Endothelial cell of umbilical vein (primary cell): ENCODE results near the gene HYAL3. TPM values are rescaled to one million over a fixed set of nuclear protein-coding genes. Genes with fewer than 3 reads are reported as not detected.

ENCODE experiments used
- BruUV-seq: library from RNA; stranded (reverse); fragments of 400-500 nt; replicated peaks from 2 replicates; lab custom pipeline; 2021; lab: Mats Ljungman, UMichigan
- CTCF ChIA-PET: fragments of 300-600, 350-600 bp; sonication (Branson Sonifier 250); formaldehyde crosslinking; loops from one replicate; lab custom pipeline; 2021; ENCODE audit warnings: antibody characterized with exemption, inconsistent platforms; lab: Charles Lee
- POLR2A ChIA-PET: fragments of 300-600, 350-600 bp; sonication (Branson Sonifier 250); formaldehyde crosslinking; loops from one replicate; lab custom pipeline; 2021; ENCODE audit warnings: antibody characterized with exemption, inconsistent platforms; lab: Charles Lee
- DNase-seq: peaks from one replicate; pipeline ENCODE4 v3.0.0-alpha.2; 2011; ENCODE audit warnings: low read depth, low spot score
- FAIRE-seq: peaks from 2 replicates; lab custom pipeline; 2011; peaks lifted over from hg19 to GRCh38; lab: Jason Lieb, UNC
- H2AFZ ChIP-seq: 2 replicates; pipeline ENCODE4 v1.6.0; 2012; ENCODE audit warnings: low read depth, low read length, control low read depth, inconsistent platforms
- H3K27ac ChIP-seq: 2 replicates; pipeline ENCODE4 v1.5.1; 2011; ENCODE audit warnings: low read depth, mild to moderate bottlenecking, control low read depth, low read length, moderate library complexity; ENCODE audit not compliant: insufficient read depth
- H3K27me3 ChIP-seq, 2 experiments: 2 replicates each; pipeline versions ENCODE4 v1.6.0 to v1.6.1; 2011; ENCODE audit warnings: low read length in 2 of 2, mixed read lengths in 1 of 2; ENCODE audit not compliant: control insufficient read depth in 2 of 2, insufficient read depth in 2 of 2
- H3K36me3 ChIP-seq, 2 experiments: 2 replicates in 1 of 2; 3 replicates in 1 of 2; pipeline ENCODE4 v1.5.1; 2011; ENCODE audit warnings: low read length in 2 of 2, mild to moderate bottlenecking in 1 of 2, moderate library complexity in 1 of 2; ENCODE audit not compliant: control insufficient read depth in 2 of 2, insufficient read depth in 2 of 2; ENCODE audit errors: extremely low read depth in 1 of 2
- H3K4me1 ChIP-seq: 3 replicates; pipeline ENCODE4 v1.5.1; 2011; ENCODE audit warnings: mild to moderate bottlenecking, low read length; ENCODE audit not compliant: control insufficient read depth, insufficient read depth; ENCODE audit errors: extremely low read depth
- H3K4me2 ChIP-seq: 2 replicates; pipeline ENCODE4 v1.6.1; 2011; ENCODE audit warnings: low read length, control low read depth, mixed read lengths; ENCODE audit not compliant: insufficient read depth
- H3K4me3 ChIP-seq, 3 experiments: fragments of 200-600 bp in 1 of 3; sonication (generic), shearing (Covaris generic) in 1 of 3; replicated peaks in 1 of 3; 2 replicates each; pipeline ENCODE4 v1.5.1; 2011 to 2016; ENCODE audit warnings: control low read depth in 3 of 3, low read length in 3 of 3, mild to moderate bottlenecking in 2 of 3, inconsistent platforms in 1 of 3, low read depth in 1 of 3, moderate library complexity in 1 of 3; ENCODE audit not compliant: insufficient read depth in 1 of 3
- H3K79me2 ChIP-seq: 2 replicates; pipeline ENCODE4 v1.6.0; 2012; ENCODE audit warnings: low read length, inconsistent platforms; ENCODE audit not compliant: control insufficient read depth, insufficient read depth
- H3K9ac ChIP-seq: replicated peaks from 2 replicates; pipeline ENCODE3; 2011; ENCODE audit warnings: low read length, control low read depth; ENCODE audit not compliant: insufficient read depth; ENCODE audit errors: extremely low read depth
- H3K9me1 ChIP-seq: replicated peaks from 3 replicates; pipeline ENCODE4 v1.6.0; 2011; ENCODE audit warnings: mild to moderate bottlenecking, low read length; ENCODE audit not compliant: control insufficient read depth, insufficient read depth; ENCODE audit errors: extremely low read depth
- H3K9me3 ChIP-seq: replicated peaks from 2 replicates; pipeline ENCODE4 v1.5.1; 2012; ENCODE audit warnings: low read length, inconsistent platforms; ENCODE audit not compliant: control insufficient read depth, insufficient read depth
- H4K20me1 ChIP-seq: replicated peaks from 2 replicates; pipeline ENCODE3; 2011; ENCODE audit warnings: mild to moderate bottlenecking, low read length; ENCODE audit not compliant: control insufficient read depth, insufficient read depth; ENCODE audit errors: extremely low read depth
- EZH2 ChIP-seq: IDR thresholded peaks from 2 replicates; pipeline ENCODE4 v1.6.1; 2012; ENCODE audit warnings: borderline replicate concordance, low read depth, mild to moderate bottlenecking, moderate library complexity, low read length, inconsistent platforms; ENCODE audit not compliant: severe bottlenecking
- JUN ChIP-seq: IDR thresholded peaks from 2 replicates; pipeline ENCODE4 v1.6.1; 2011; ENCODE audit warnings: borderline replicate concordance, low read depth; ENCODE audit not compliant: insufficient read length, insufficient read depth
- dilution Hi-C: fragments of 300-500 bp; cut with MboI; formaldehyde crosslinking; loops from one replicate; pipeline ENCODE4 v1.15.0; 2019; ENCODE audit warnings: low sequenced_read_pairs; ENCODE audit not compliant: extremely low pct_ligation_motif_present
- intact Hi-C: fragments of 100-400 bp; cut with micrococcal nuclease; formaldehyde crosslinking; loops from one replicate; pipeline ENCODE4 v1.10.0; 2022
- polyA plus RNA-seq, 4 experiments: library from polyadenylated mRNA; depleted of rRNA in 3 of 4; stranded (reverse) in 3 of 4; unstranded in 1 of 4; fragments of >200 nt; gene quantifications; 2 replicates each; pipeline versions ENCODE4 v1.2.1 to v1.2.3, GENCODE V29; 2011 to 2012; ENCODE audit warnings: missing spikeins in 1 of 4
- total RNA-seq: library from RNA; stranded (reverse); gene quantifications from 2 replicates; pipeline ENCODE4 v1.2.3, GENCODE V29; 2021
- TF ChIP-seq, protein P1 (sequence below), 2 donors: IDR thresholded peaks; 1 replicate in 1 of 2; 2 replicates in 1 of 2; pipeline ENCODE4 v1.5.1; 2011; ENCODE audit warnings: low read length in 2 of 2, mild to moderate bottlenecking in 2 of 2, moderate library complexity in 2 of 2, control low read depth in 1 of 2, inconsistent platforms in 1 of 2, low read depth in 1 of 2; ENCODE audit not compliant: insufficient read depth in 1 of 2; ENCODE audit errors: extremely low read depth in 1 of 2

Gene HYAL3
- total and polyA plus RNA-seq, 2 donors (not counting 3 experiments of a cell fraction or from before 2014, with no cell fraction given) = 4.8 to 11.5 TPM

DNA sequence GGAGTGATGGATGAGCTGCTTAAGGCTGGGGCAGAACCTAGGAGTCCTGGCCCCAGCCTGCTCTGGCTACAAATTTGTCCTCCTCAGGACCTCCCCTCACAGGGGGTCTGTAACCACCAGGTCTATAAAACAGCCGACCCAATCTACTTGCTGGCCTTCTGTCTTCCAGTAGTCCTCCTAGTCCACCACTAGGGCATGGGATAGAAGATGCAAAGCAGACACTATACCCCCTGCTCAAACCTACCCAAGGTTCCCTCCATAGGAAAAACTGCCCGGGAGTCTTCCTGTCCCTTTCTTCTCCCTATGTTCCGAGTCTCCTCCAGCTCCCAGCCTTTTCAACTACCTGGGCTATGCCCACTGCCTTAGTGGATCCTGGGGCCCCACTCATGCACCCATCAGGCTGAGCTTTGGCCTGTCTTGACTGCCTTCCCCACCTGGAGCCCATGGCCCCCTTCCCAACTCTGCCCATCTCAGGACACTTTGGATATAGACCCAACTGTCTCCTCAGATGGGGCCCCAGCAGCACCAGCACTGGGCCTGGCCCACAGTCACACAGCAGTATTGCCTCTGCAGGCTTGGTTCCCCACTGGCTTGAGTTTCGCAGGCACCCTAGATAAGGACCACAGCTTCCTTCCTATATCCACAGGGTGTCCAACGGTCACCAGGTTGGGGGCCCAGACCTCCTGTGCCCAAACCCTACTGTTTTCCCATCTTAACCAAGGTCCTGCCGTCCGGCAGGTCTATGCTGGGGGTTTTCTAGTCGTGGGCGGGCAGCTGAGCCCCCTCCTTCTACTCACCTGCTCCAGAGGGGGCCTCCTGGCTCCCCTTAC, 1.1 kb downstream of the HYAL3 start:
- peak overlapping the region; percentile 70 for H3K27ac ChIP-seq

More for the DNA sequence above, 1.1 kb downstream of the HYAL3 start:
- BruUV-seq = no TSS peak
- H3K4me2 ChIP-seq = peak overlapping the region; percentile 79
- peak overlapping the region; percentile 75 for H3K9ac ChIP-seq
- no peaks in the 10 kb centered on the region for H3K27me3 ChIP-seq
- no peak for FAIRE-seq
- H3K79me2 ChIP-seq = no peaks in the 10 kb centered on the region
- ChIA-PET CTCF (interaction anchor here (1.4 to 2.6 kb wide), 2 partner anchors 25 to 30 kb away, joined by 4 to 36 read pairs; partner anchors contain the start of genes HYAL2 and TUSC2), POLR2A (interaction anchor here (1.0 to 1.5 kb wide), 3 partner anchors 15 to 38 kb away, joined by 3 to 5 read pairs (median 3); no protein-coding TSS in a partner anchor)
- no peaks in the 10 kb centered on the region for H3K9me3 ChIP-seq
- DNase-seq = no peak
- H4K20me1 ChIP-seq = no peaks in the 10 kb centered on the region
- no peak overlapping the region for H2AFZ ChIP-seq
- TF ChIP-seq, protein P1, sequence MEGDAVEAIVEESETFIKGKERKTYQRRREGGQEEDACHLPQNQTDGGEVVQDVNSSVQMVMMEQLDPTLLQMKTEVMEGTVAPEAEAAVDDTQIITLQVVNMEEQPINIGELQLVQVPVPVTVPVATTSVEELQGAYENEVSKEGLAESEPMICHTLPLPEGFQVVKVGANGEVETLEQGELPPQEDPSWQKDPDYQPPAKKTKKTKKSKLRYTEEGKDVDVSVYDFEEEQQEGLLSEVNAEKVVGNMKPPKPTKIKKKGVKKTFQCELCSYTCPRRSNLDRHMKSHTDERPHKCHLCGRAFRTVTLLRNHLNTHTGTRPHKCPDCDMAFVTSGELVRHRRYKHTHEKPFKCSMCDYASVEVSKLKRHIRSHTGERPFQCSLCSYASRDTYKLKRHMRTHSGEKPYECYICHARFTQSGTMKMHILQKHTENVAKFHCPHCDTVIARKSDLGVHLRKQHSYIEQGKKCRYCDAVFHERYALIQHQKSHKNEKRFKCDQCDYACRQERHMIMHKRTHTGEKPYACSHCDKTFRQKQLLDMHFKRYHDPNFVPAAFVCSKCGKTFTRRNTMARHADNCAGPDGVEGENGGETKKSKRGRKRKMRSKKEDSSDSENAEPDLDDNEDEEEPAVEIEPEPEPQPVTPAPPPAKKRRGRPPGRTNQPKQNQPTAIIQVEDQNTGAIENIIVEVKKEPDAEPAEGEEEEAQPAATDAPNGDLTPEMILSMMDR (IDR thresholded peaks at IDR 0.05; ENCODE audit: extremely low read depth in 1 of 2, insufficient read depth in 1 of 2, low read depth in 1 of 2, low read length in 2 of 2) = peak; percentile 10 to 11
- TF ChIP-seq JUN (no peak), EZH2 (no peak)
- H3K9me1 ChIP-seq = no peaks in the 10 kb centered on the region
- dilution Hi-C loops (no loop called here), intact Hi-C loops (loop anchor here (2.0 kb wide), 2 partner anchors 55 to 61 kb away; partner anchors contain the start of gene TMEM115)
- H3K36me3 ChIP-seq = no peaks in the 10 kb centered on the region
- H3K4me1 ChIP-seq = peaks cover 21% of the 10 kb centered on the region
- peak overlapping the region; percentile 51 to 69 (median 64) for H3K4me3 ChIP-seq
